HEK293 (cell line): ENCODE data around the gene ITIH3.

Source experiments
- GLI4 ChIP-seq: fragments of 450-650 bp; formaldehyde crosslinking; IDR thresholded peaks from 2 replicates; pipeline ENCODE4 v1.5.1; 2016; ENCODE audit warnings: missing biosample characterization, missing genetic modification characterization
- TCF7L2 ChIP-seq: IDR thresholded peaks from 2 replicates; pipeline ENCODE4 v1.6.1; 2011; ENCODE audit warnings: low read depth, mild to moderate bottlenecking, inconsistent platforms, low read length, moderate library complexity, borderline replicate concordance
- TSHZ1 ChIP-seq: fragments of 450-650 bp; formaldehyde crosslinking; IDR thresholded peaks from 2 replicates; pipeline ENCODE4 v1.5.1; 2016; ENCODE audit warnings: missing biosample characterization, missing genetic modification characterization, borderline replicate concordance
- ZNF112 ChIP-seq: fragments of 450-650 bp; formaldehyde crosslinking; IDR thresholded peaks from 2 replicates; pipeline ENCODE4 v1.5.0; 2017; ENCODE audit warnings: missing biosample characterization, missing genetic modification characterization
- ZNF121 ChIP-seq: fragments of 450-650 bp; formaldehyde crosslinking; IDR thresholded peaks from 2 replicates; pipeline ENCODE4 v1.5.1; 2016; ENCODE audit warnings: missing biosample characterization, missing genetic modification characterization
- ZNF202 ChIP-seq: fragments of 450-650 bp; formaldehyde crosslinking; IDR thresholded peaks from 2 replicates; pipeline ENCODE4 v1.5.1; 2016; ENCODE audit warnings: missing biosample characterization, missing genetic modification characterization, borderline replicate concordance
- ZNF324 ChIP-seq: fragments of 450-650 bp; formaldehyde crosslinking; IDR thresholded peaks from 2 replicates; pipeline ENCODE4 v1.5.1; 2016; ENCODE audit warnings: missing biosample characterization, missing genetic modification characterization
- ZSCAN23 ChIP-seq: fragments of 450-650 bp; formaldehyde crosslinking; IDR thresholded peaks from 2 replicates; pipeline ENCODE4 v1.5.1; 2016; ENCODE audit warnings: missing biosample characterization, missing genetic modification characterization
- ZSCAN5A ChIP-seq: fragments of 450-650 bp; formaldehyde crosslinking; IDR thresholded peaks from 2 replicates; pipeline ENCODE4 v1.5.1; 2016; ENCODE audit warnings: missing biosample characterization, missing genetic modification characterization
- TF ChIP-seq, protein P1 (sequence below): fragments of 450-650 bp; formaldehyde crosslinking; IDR thresholded peaks from 2 replicates; pipeline ENCODE4 v1.5.1; 2016; ENCODE audit warnings: missing biosample characterization, missing genetic modification characterization
- TF ChIP-seq, protein P2 (sequence below): fragments of 450-650 bp; formaldehyde crosslinking; IDR thresholded peaks from 2 replicates; pipeline ENCODE4 v1.5.1; 2016; ENCODE audit warnings: missing biosample characterization, missing genetic modification characterization

GRCh38 chr3:52813810-52814209 lies 19.2 kb downstream of the ITIH3 start:
- TF ChIP-seq GLI4 (no peak), ZNF121 (tag by site-specific recombination) (no peak), TSHZ1 (tag by site-specific recombination) (no peak), ZNF324 (tag by site-specific recombination) (no peak), ZNF202 (tag by site-specific recombination) (no peak), ZNF112 (no peak), TCF7L2 (no peak), ZSCAN23 (tag by site-specific recombination) (no peak), ZSCAN5A (tag by site-specific recombination) (no peak)
- TF ChIP-seq, protein P1, sequence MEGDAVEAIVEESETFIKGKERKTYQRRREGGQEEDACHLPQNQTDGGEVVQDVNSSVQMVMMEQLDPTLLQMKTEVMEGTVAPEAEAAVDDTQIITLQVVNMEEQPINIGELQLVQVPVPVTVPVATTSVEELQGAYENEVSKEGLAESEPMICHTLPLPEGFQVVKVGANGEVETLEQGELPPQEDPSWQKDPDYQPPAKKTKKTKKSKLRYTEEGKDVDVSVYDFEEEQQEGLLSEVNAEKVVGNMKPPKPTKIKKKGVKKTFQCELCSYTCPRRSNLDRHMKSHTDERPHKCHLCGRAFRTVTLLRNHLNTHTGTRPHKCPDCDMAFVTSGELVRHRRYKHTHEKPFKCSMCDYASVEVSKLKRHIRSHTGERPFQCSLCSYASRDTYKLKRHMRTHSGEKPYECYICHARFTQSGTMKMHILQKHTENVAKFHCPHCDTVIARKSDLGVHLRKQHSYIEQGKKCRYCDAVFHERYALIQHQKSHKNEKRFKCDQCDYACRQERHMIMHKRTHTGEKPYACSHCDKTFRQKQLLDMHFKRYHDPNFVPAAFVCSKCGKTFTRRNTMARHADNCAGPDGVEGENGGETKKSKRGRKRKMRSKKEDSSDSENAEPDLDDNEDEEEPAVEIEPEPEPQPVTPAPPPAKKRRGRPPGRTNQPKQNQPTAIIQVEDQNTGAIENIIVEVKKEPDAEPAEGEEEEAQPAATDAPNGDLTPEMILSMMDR (tag by site-specific recombination) = no peak
- TF ChIP-seq, protein P2, sequence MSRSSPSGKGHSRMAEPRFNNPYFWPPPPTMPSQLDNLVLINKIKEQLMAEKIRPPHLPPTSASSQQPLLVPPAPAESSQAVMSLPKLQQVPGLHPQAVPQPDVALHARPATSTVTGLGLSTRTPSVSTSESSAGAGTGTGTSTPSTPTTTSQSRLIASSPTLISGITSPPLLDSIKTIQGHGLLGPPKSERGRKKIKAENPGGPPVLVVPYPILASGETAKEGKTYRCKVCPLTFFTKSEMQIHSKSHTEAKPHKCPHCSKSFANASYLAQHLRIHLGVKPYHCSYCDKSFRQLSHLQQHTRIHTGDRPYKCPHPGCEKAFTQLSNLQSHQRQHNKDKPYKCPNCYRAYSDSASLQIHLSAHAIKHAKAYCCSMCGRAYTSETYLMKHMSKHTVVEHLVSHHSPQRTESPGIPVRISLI (tag by site-specific recombination) = no peak
